MM.1S (cell line): ENCODE measurements around the gene NRG3.

ENCODE experiments used
- DNase-seq: peaks from one replicate; pipeline ENCODE4 v3.0.0-alpha.2; 2015
- H2AFZ ChIP-seq: fragments of 300-600 bp; sonication (generic); 2 replicates; pipeline ENCODE4 v1.6.0; 2016; ENCODE audit warnings: antibody characterized with exemption, low read length
- H3F3A ChIP-seq: fragments of 300-600 bp; sonication (generic); 2 replicates; pipeline ENCODE4 v1.6.1; 2016; ENCODE audit warnings: mild to moderate bottlenecking, antibody characterized with exemption, low read length, moderate library complexity, mixed read lengths; ENCODE audit not compliant: insufficient read depth
- H3K27ac ChIP-seq: fragments of 300-600 bp; sonication (generic); 2 replicates; pipeline ENCODE4 v1.5.1; 2016; ENCODE audit warnings: mild to moderate bottlenecking, low read length
- H3K27me3 ChIP-seq: fragments of 300-600 bp; sonication (generic); replicated peaks from 2 replicates; pipeline ENCODE4 v1.6.0; 2016; ENCODE audit warnings: low read length; ENCODE audit not compliant: insufficient read depth
- H3K36me3 ChIP-seq: fragments of 300-600 bp; sonication (generic); replicated peaks from 2 replicates; pipeline ENCODE4 v1.6.1; 2016; ENCODE audit warnings: mild to moderate bottlenecking, low read length, mixed read lengths; ENCODE audit not compliant: insufficient read depth
- H3K4me1 ChIP-seq: fragments of 300-600 bp; sonication (generic); 2 replicates; pipeline ENCODE4 v1.6.1; 2016; ENCODE audit warnings: low read length, mixed read lengths
- H3K4me2 ChIP-seq: fragments of 300-600 bp; sonication (generic); 2 replicates; pipeline ENCODE4 v1.6.0; 2016; ENCODE audit warnings: low read depth, low read length
- H3K4me3 ChIP-seq: fragments of 300-600 bp; sonication (generic); 2 replicates; pipeline ENCODE4 v1.5.1; 2016; ENCODE audit warnings: low read length, mixed read lengths
- H3K79me2 ChIP-seq: fragments of 300-600 bp; sonication (generic); 2 replicates; pipeline ENCODE4 v1.6.1; 2016; ENCODE audit warnings: mixed run types, low read length, mixed read lengths
- H3K9ac ChIP-seq: fragments of 300-600 bp; sonication (generic); 2 replicates; pipeline ENCODE4 v1.6.1; 2016; ENCODE audit warnings: low read length, mixed read lengths
- H3K9me2 ChIP-seq: fragments of 300-600 bp; sonication (generic); replicated peaks from 2 replicates; pipeline ENCODE4 v1.6.1; 2016; ENCODE audit warnings: mild to moderate bottlenecking, low read length, mixed read lengths; ENCODE audit not compliant: insufficient read depth
- H3K9me3 ChIP-seq: fragments of 300-600 bp; sonication (generic); replicated peaks from 2 replicates; pipeline ENCODE4 v1.6.1; 2016; ENCODE audit warnings: mild to moderate bottlenecking, low read length, mixed read lengths; ENCODE audit not compliant: insufficient read depth
- H4K20me1 ChIP-seq: fragments of 300-600 bp; sonication (generic); 2 replicates; pipeline ENCODE4 v1.6.1; 2016; ENCODE audit warnings: mild to moderate bottlenecking, low read length, moderate library complexity, mixed read lengths; ENCODE audit not compliant: insufficient read depth
- EZH2 ChIP-seq: fragments of 300-600 bp; sonication (generic); optimal IDR thresholded peaks from 2 replicates; pipeline ENCODE3; 2017; ENCODE audit warnings: low read depth, mild to moderate bottlenecking, antibody characterized with exemption, low read length, mixed read lengths
- EZH2phosphoT487 ChIP-seq: fragments of 300-600 bp; sonication (generic); IDR thresholded peaks from 2 replicates; pipeline ENCODE4 v1.6.1; 2018; ENCODE audit warnings: antibody characterized with exemption, low read length
- TF ChIP-seq, protein P1 (sequence below): fragments of 300-600 bp; sonication (generic); IDR thresholded peaks from 2 replicates; pipeline ENCODE4 v1.5.1; 2016; ENCODE audit warnings: antibody characterized with exemption, low read length, mixed read lengths

The NRG3 gene

GRCh38 chr10:82551506-82551905, 676.5 kb downstream of the NRG3 start:
- no peaks in the 10 kb centered on the region for H3K9me2 ChIP-seq
- no peaks in the 10 kb centered on the region for H3K4me1 ChIP-seq
- TF ChIP-seq EZH2, result no peak
- TF ChIP-seq, protein P1, sequence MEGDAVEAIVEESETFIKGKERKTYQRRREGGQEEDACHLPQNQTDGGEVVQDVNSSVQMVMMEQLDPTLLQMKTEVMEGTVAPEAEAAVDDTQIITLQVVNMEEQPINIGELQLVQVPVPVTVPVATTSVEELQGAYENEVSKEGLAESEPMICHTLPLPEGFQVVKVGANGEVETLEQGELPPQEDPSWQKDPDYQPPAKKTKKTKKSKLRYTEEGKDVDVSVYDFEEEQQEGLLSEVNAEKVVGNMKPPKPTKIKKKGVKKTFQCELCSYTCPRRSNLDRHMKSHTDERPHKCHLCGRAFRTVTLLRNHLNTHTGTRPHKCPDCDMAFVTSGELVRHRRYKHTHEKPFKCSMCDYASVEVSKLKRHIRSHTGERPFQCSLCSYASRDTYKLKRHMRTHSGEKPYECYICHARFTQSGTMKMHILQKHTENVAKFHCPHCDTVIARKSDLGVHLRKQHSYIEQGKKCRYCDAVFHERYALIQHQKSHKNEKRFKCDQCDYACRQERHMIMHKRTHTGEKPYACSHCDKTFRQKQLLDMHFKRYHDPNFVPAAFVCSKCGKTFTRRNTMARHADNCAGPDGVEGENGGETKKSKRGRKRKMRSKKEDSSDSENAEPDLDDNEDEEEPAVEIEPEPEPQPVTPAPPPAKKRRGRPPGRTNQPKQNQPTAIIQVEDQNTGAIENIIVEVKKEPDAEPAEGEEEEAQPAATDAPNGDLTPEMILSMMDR, result no peak
- no peak for TF ChIP-seq EZH2phosphoT487

GRCh38 chr10:82552267-82552666, 677.3 kb downstream of the NRG3 start:
- no peak overlapping the region for H2AFZ ChIP-seq
- DNase-seq, result no peak
- H3K4me1 ChIP-seq, result no peaks in the 10 kb centered on the region
- no peaks in the 10 kb centered on the region for H3K9me2 ChIP-seq
- H3K27me3 ChIP-seq, result no peaks in the 10 kb centered on the region
- H3K4me3 ChIP-seq, result no peak overlapping the region
- TF ChIP-seq EZH2 (no peak), EZH2phosphoT487 (no peak)
- TF ChIP-seq, protein P1, result no peak
- H3K79me2 ChIP-seq, result no peaks in the 10 kb centered on the region
- no peaks in the 10 kb centered on the region for H3F3A ChIP-seq
- no peaks in the 10 kb centered on the region for H3K9me3 ChIP-seq
- no peak overlapping the region for H3K9ac ChIP-seq
- H3K4me2 ChIP-seq, result no peak overlapping the region
- H4K20me1 ChIP-seq, result no peaks in the 10 kb centered on the region
- H3K27ac ChIP-seq, result no peak overlapping the region
- no peaks in the 10 kb centered on the region for H3K36me3 ChIP-seq

More at GRCh38 chr10:82551506-82551905, 676.5 kb downstream of the NRG3 start:
- Histone ChIP-seq H4K20me1 (no peaks in the 10 kb centered on the region), H3K27ac (no peak overlapping the region), H3K27me3 (no peaks in the 10 kb centered on the region), H3K9me3 (no peaks in the 10 kb centered on the region), H3K79me2 (no peaks in the 10 kb centered on the region), H2AFZ (no peak overlapping the region), H3K9ac (no peak overlapping the region), H3F3A (no peaks in the 10 kb centered on the region), H3K4me2 (no peak overlapping the region), H3K4me3 (no peak overlapping the region), H3K36me3 (no peaks in the 10 kb centered on the region)
- no peak for DNase-seq

GRCh38 chr10:82554381-82554780, 679.4 kb downstream of the NRG3 start:
- DNase-seq, result no peak
- Histone ChIP-seq H3K79me2 (no peaks in the 10 kb centered on the region), H3K36me3 (no peaks in the 10 kb centered on the region), H3K4me3 (no peak overlapping the region), H3K4me1 (no peaks in the 10 kb centered on the region), H4K20me1 (no peaks in the 10 kb centered on the region), H3F3A (no peaks in the 10 kb centered on the region), H3K9me3 (no peaks in the 10 kb centered on the region), H3K27me3 (no peaks in the 10 kb centered on the region), H3K9ac (no peak overlapping the region), H3K4me2 (no peak overlapping the region), H3K9me2 (no peaks in the 10 kb centered on the region), H2AFZ (no peak overlapping the region), H3K27ac (no peak overlapping the region)
- TF ChIP-seq EZH2, result no peak
- no peak for TF ChIP-seq EZH2phosphoT487
- TF ChIP-seq, protein P1, result no peak
